ENCODE results near the gene EXOC4.

DNA sequence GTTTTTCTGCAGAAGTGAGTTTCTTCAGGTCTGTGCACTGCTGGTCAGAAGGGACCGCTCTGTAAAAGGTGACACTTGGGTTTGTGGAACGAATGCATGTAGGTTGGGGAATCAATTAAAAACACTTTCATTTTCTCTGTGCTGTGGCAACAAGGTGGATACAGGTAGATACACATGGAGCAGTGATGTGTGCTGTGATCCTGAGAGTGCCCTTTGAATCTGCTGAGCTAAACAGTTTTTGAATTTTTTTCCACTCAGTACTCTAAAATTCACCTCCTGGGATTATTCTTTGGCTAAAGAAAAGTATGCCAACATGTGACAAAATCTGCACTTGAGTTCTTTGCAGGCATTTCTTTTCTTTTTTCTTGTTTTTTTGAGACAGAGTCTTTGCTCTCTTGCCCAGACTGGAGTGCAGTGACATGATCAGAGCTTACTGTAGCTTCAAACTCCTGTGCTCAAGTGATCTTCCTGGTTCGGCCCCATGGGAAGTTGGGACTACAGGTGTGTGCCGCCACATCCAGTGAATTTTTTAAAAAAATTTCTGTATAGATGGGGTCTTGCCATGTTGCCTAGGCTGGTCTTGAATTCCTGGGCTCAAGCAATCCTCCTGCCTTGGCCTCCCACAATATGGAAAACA, 338.9 kb downstream of the EXOC4 start:
- TF ChIP-seq, protein P1, sequence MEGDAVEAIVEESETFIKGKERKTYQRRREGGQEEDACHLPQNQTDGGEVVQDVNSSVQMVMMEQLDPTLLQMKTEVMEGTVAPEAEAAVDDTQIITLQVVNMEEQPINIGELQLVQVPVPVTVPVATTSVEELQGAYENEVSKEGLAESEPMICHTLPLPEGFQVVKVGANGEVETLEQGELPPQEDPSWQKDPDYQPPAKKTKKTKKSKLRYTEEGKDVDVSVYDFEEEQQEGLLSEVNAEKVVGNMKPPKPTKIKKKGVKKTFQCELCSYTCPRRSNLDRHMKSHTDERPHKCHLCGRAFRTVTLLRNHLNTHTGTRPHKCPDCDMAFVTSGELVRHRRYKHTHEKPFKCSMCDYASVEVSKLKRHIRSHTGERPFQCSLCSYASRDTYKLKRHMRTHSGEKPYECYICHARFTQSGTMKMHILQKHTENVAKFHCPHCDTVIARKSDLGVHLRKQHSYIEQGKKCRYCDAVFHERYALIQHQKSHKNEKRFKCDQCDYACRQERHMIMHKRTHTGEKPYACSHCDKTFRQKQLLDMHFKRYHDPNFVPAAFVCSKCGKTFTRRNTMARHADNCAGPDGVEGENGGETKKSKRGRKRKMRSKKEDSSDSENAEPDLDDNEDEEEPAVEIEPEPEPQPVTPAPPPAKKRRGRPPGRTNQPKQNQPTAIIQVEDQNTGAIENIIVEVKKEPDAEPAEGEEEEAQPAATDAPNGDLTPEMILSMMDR (conservative IDR thresholded peaks at IDR 0.05 in 1 of 2, IDR thresholded peaks at IDR 0.05 in 1 of 2; ENCODE audit: low read depth in 1 of 2, low read length in 2 of 2) = no peak
- no peak for TF ChIP-seq EZH2 (IDR thresholded peaks at IDR 0.05; ENCODE audit: low read length, missing control alignments)

All from fibroblast of lung (primary cell).